Fibroblast of skin of back (primary cell): Measurements from ENCODE around the gene WAS. TPM values are rescaled to one million over a fixed set of nuclear protein-coding genes. Genes with fewer than 3 reads are reported as not detected.
A peak's percentile ranks its signal among the peaks of the same experiment; 100 is the strongest.
"Not testable (repeated sequence)": the region's sequence is repeated elsewhere in the genome, so short reads cannot be mapped to it uniquely, and the experiment has no call there.

Experiments
- DNase-seq: peaks from one replicate; pipeline ENCODE4 v3.0.0-alpha.2; 2013
- polyA plus RNA-seq, 2 experiments: library from polyadenylated mRNA; unstranded; fragments of 120-200 nt; gene quantifications; one replicate each; pipeline ENCODE4 v1.2.1, GENCODE V29; 2013; ENCODE audit not compliant: insufficient read length in 2 of 2

Gene WAS
- polyA plus RNA-seq (2013, experiment 1 of 2; ENCODE audit: insufficient read length): 0.24 TPM
- polyA plus RNA-seq (2013, experiment 2 of 2; ENCODE audit: insufficient read length): 0.63 TPM

DNA sequence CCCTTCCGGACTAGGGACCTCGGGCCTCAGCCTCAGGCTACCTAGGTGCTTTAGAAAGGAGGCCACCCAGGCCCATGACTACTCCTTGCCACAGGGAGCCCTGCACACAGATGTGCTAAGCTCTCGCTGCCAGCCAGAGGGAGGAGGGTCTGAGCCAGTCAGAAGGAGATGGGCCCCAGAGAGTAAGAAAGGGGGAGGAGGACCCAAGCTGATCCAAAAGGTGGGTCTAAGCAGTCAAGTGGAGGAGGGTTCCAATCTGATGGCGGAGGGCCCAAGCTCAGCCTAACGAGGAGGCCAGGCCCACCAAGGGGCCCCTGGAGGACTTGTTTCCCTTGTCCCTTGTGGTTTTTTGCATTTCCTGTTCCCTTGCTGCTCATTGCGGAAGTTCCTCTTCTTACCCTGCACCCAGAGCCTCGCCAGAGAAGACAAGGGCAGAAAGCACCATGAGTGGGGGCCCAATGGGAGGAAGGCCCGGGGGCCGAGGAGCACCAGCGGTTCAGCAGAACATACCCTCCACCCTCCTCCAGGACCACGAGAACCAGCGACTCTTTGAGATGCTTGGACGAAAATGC lies at the start of gene WAS:
Gene WAS, plus strand, starts transcription at position 389 of the 572 bp plus-strand sequence. Its CDS starts 55 bp downstream, at position 444.
- no peak for DNase-seq

DNA sequence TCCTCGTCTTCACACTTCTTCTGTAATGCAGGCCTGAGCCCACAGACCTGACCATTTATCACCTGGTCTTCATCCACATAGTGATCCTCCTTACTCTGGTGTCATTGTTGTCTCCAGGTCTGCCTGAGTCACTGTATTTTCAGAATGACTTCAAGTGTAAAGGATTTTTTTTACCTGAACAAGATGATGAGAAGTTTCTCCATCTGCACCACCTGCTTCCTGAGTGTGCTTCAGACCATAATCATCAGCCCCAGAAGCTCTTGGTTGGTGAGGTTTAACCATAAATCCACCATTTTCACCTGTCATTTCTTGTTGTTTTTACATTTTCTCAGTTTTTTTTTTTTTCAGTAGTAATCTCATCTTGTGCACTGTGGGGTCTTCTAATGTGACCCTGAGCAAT lies 47.3 kb upstream of the WAS start:
- no peak for DNase-seq

DNA sequence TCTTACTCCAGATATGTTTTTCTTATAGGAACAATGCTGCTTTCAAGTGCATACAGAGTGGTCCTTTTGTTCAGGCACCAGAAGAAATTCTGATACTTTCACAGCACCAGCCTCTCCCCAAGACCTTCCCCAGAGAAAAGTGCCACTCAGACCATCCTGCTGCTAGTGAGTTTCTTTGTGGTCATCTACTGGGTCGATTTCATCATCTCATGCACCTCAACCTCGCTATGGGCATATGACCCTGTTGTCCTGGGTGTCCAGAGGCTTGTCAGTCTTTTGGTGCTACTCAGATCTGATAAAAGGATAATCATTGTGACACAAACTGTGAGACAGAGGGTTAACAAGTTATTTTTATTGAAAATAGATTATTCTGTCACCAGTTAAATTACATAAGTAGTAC lies 46.8 kb upstream of the WAS start:
- DNase-seq: no peak

DNA sequence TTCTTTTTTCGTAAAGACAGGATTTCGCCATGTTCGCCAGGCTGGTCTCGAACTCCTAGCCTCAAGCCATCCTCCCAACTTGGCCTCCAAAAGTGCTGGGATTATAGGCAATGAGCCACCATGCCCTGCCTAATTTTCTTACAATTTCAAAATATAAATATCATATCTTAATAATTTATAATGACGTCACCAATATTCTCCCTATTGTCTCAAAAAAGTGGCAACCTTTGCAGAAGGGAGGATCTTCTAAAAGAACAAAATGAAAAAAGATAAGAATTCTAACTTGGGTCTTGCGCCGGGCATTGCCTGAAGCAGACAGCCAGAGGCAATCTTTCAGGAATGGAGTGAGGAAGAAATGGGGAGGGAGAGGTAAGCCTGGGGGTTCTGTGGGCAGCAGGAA lies 37.9 kb upstream of the WAS start:
- no peak for DNase-seq

DNA sequence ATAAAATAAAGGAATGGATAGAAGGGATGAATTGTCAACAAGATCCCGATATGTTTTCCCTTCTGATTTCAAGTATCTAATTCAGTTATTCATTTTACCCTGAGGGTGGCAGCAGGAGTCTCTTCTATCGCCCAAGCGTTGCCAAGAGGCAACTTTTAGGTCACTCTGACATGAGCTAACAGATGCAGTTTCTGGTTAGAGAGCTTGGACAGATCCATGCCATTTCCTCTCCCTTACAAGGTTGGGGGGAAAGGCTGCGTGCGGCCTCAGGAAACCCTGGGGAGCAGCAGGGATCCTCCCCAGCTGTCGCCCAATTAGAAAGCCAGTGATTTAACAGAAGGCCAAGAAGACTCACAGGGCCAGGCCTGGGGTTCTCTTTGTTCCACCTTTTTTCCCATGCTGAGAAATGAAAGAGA lies 35.3 kb upstream of the WAS start:
- peak; percentile 49 for DNase-seq

DNA sequence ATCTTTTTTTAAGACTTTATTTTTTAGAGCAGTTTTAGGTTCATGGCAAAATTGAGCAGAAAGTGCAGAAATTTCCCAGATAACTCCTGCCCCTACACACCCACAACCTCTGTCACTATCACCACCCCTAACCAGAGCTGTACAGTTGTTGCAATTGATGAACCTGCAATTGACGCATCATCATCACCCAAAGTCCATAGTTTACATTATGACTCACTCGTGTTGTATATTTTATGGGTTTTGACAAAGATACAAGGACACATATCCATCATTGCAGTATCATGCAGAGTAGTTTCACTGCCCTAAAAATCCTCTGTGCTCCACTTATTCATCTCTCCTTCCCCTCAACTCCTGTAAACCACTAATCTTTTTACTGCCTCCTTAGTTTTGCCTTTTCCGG lies 34.5 kb upstream of the WAS start:
- DNase-seq: no peak

DNA sequence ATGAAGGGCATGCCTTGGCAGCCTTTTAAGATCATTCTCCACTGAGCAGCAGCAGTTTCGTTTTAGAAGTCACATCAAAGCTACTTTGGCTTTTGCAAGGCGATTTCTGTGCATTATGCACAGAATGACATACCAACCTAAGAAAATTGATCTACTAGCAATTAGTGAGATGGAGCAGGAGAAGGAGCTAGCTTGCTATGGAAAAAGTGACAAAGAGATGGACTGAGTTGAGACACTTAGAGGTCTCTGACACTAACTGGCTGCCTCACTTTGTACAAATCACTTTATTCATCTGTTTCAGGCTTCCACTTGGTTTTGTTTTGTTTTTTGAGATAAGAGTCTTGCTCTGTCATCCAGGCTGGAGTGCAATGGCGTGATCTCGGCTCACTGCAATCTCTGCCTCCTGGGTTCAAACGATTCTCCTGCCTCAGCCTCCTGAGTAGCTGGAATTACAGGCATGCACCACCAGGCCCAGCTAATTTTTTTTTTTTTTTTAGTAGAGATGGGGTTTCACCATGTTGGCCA lies 31.5 kb upstream of the WAS start:
- DNase-seq: not testable (repeated sequence)

DNA sequence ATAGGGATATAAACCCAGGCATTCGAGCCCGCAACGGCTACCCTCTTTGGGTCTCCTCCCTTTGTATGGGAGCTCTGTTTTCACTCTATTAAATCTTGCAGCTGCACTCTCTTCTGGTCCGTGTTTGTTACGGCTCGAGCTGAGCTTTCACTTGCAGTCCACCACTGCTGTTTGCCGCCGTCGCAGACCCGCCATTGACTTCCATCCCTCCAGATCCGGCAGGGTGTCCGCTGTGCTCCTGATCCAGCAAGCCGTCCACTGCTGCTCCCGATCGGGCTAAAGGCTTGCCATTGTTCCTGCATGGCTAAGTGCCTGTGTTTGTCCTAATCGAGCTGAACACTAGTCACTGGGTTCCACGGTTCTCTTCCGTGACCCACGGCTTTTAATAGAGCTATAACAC lies 28.9 kb upstream of the WAS start:
- DNase-seq: not testable (repeated sequence)

DNA sequence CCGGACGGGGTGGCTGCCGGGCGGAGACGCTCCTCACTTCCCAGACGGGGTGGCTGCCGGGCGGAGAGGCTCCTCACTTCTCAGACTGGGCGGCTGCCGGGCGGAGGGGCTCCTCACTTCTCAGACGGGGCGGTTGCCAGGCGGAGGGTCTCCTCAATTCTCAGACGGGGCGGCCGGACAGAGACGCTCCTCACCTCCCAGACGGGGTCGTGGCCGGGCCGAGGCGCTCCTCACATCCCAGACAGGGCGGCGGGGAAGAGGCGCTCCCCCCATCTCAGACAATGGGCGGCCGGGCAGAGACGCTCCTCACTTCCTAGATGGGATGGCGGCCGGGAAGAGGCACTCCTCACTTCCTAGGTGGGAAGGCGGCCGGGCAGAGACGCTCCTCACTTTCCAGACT lies 23.9 kb upstream of the WAS start:
- not testable (repeated sequence) for DNase-seq

DNA sequence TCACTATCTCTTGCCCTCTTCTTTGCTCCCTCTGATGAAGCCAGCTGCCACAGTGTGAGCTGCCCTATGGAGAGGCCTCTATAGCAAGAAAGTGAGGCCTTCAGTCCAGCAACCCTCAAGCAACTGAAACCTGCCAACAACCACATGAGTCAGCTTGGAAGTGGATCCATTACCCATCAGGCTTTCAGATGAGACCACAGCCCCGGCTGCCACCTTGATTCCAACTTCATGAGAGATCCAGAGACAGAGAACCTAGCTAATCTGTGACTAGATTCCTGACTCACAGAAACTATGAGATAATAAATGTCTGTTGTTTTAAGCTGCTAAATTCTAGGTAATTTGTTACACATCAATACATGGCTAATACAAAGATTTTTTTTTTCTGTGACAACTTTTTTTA lies 20.4 kb upstream of the WAS start:
- no peak for DNase-seq

DNA sequence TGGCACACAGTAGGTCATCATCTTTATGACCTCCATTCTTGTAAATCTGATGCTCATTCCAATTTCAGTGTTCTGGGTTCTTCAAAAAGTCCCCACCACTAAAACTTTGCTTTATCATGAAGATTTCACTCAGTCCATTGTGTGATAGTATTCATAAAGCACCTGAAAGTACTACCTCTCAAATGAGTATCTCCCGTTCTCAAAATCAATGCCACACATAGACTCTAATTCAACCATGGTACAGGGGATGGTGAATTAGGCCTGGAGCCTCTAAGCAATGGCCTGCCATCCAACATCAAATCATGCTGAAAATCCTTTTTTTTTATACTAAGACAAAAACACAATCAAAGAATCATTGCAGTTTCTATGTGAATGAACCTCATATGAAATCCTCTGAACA lies 19.4 kb upstream of the WAS start:
- no peak for DNase-seq

DNA sequence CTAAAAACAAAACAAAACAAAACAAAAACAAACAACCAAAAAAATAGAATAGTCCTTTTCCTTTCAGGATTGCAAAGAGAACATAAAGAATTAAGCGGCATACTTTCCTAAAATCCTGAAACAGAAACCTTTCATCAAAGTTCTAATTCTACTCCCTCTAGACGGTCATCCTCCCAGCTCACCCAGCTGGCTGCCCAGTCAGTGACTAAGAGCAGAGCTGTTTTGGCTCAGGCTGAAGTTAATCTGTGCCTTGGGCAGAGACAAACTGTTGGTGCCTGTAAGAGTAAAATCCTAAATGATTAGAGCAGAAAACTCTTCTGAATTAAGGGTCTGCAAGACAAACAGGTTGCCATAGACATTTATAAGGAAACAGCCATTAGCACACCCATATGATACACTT lies 17.6 kb upstream of the WAS start:
- DNase-seq: no peak

DNA sequence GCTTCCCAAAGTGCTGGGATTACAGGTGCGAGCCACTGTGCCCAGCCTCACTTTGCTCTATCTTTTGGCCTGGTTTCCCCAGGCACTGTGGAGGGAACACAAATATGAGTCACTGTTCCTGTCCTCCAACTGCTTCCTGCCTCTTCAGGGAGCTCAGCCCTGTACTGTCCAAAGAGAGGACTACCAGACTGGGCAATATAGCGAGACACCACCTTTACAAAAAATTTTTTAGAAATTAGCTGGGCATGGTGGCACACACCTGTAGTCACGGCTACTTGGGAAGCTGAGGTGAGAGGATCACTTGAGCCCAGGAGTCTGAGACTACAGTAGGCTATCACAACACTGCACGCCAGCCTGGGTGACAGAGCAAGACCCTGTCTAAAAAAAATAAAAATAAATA lies 16.9 kb upstream of the WAS start:
- no peak for DNase-seq

DNA sequence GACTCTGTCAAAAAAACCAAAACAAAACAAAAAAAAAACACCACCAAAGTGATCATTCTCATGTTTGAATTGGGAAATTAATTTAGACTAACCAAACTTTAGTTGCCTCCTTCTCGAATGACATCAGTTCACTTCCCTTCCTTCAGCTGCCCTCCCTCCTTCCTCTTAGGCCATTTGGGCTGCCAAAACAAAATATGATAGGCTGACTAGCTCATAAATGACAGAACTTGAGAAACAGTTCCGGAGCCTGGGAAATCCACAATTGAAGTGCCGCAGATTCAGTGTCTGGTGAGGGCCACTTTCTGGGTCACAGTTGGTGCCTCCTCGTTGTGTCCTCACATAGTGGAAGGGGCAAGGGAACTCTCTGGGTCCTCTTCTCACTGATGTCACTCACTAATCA lies 16.1 kb upstream of the WAS start:
- DNase-seq: no peak

DNA sequence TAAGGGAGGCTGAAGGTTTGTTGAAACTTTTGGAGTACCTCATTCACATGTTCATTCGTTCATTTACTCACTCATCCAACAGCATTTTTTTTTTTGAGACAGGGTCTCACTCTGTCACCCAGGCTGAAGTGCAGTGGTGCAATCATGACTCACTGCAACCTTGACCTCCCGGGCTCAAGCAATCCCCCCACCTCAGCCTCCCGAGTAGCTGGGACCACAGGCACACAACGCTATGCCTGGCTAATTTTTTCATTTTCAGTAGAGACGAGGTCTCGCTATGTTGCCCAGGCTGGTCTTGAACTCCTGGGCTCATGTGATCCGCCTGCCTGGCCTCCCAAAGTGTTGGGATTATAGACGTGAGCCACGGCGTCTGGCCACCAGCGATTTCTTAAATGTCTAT lies 15.4 kb upstream of the WAS start:
- not testable (repeated sequence) for DNase-seq

DNA sequence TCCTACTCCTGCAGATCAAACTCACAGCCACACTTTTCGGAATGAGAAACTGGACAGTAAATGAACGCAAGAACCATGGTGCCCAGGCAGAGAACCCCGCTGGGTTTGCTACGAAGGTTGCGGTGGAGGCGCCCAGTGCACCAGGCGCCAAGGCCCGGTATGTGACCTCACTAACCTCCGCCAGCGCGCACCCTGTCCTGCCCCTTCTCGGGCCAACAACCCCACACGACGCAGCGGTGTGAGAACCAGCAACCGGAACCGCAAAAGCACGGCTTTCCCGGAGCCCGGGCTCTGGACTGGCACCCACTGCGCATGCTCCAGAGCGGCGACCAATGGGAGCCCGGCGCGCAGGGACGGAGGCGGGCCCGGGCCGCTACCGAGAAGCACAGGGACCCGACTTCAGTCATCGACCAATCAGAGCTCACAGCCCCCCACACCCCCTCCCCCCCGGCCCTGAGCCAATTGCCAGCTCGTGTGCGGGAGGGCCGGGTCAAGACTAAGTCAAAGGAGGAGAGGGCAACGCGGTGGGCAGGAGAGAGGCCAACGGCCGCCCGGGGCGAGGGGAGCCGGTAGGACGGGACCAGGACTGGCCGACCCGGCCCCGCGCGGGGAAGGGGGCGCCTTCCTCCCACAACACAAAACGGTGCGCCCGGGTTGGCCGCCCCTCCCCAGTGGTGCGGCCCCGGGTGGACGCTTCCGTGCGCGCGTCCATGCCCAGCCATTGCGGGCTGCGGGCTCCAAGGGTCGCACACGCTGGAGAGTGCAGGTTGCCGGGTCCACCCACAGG lies 7.3 kb upstream of the WAS start:
- DNase-seq: peak; percentile 86

DNA sequence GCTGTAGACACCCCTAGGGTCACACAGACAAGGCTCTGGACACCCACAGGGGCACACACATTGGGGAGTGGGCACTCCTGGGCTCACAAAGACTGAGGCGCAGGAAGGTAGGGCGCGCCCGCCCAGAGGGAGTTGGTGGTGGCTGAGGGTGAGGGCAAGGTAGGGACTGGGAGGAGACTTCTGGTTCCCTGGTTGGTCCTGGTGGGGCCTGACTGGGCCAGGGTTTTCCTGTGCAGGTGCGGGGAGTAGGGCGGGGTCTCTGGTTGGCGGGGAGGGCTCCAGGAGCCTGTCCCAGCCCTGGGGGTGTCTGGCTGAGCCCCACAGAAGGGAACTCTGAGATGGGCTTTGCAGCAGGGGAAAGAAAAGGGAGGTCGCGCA lies 6.7 kb upstream of the WAS start:
- DNase-seq: no peak

DNA sequence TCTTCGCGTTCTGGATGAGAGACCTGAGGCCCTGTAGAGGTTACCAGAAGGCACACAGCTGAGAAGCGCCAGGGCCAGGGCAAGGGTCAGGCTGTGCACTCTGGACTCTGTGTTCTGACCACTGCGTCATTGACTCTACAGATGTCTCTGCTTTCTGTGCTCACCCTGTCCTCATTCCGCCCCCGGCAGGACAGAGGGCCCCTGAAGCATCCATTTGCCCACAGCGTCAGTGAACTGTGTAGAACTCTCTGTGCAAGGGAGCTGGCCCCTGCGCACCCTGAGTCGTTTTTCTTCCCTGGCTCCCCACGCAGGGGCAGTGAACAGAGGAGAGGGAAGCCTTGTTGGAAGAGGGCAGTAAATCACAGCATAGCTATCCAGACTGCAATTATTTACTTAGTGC lies 6.1 kb upstream of the WAS start:
- DNase-seq: no peak

DNA sequence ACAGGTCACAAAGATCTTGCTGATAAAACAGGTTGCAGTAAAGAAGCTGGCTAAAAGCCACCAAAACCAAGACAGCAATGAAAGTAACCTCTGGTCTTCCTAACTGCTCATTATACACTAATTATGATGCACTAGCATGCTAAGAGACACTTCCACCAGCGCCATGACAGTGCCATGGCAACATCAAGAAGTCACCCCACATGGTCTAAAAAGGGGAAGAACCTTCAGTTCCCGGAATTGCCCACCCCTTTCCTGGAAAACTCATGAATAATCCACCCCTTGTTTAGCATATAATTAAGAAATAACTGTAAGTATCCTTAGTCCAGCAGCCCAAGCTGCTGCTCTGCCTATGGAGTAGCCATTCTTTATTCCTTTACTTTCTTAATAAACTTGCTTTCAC lies 3.1 kb upstream of the WAS start:
- DNase-seq: not testable (repeated sequence)

DNA sequence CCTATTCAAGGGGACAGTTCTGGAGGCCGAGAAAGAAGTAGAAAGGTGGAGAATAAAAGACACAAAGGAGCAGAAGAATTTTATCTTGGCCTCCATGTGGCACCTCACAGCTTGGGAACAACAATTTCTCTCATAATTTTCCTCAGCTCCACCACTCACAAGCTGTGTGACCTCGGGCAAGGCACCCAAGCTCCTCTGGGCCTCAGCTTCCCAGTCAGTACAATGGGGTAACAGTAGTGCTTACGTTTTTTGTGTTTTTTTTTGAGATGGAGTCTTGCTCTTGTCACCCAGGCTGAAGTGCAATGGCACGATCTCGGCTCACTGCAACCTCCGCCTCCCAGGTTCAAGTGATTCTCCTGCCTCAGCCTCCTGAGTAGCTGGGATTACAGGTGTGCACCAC lies 2.7 kb upstream of the WAS start:
- not testable (repeated sequence) for DNase-seq

DNA sequence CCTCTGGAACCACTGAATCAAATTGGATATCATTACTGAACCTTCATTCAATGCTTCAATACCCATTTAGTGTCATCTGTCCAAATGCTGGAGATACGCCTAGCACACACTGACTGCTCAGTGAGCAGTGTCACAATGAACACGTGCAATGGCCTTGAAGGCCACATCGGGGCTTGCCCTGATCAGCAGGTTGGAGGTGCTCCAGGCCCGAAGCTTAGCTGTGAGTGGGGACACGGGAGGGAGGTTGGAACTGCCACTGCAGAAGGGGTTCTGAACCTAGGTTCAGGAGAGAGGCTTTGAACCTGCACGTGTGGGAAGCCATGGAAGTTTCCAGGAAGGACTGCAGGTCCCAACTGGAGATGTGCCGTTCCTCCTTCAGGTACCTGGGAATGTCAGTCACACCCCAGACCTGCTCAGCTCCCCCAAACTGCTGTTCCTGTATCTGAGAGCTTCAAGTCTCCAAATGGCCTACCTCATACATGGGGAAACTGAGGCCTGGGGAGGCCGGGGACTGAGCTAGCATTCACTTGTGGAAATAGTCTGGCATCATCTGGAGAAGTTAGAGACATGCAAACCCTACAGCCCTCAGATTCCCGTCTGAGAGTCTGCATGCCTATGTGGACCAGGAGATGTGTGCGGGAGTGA lies 1.9 kb upstream of the WAS start:
- DNase-seq: no peak

DNA sequence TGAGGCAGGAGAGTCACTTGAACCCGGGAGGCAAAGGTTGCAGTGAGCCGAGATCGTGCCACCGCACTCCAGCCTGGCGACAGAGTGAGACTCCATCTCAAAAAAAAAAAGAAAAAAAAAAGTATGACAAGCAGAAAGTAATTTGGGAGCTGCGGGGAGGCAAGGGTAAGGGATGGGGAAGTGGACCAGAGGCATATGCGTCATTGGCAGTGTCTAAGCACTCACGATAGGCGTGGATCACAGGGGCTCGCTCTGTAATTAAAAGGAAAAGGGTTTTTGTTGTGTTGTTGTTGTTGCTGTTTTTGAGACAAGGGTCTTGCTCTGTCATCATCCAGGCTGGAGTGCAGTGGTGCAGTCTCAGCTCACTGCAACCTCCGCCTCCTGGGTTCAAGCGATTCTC lies 804 bp upstream of the WAS start:
- DNase-seq: not testable (repeated sequence)

DNA sequence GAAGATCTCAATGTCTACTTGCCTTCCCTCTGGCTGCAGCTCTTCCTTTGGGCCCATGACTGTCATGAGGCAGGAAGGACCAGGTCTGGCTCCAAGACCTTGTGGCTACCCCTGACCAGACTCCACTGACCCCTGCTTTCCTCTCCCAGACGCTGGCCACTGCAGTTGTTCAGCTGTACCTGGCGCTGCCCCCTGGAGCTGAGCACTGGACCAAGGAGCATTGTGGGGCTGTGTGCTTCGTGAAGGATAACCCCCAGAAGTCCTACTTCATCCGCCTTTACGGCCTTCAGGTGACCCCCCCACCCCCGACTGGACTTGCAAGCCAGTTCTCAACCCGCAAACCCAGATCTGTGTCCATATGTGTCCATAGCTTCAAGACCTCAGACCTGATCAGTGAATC lies 535 bp downstream of the WAS start:
- no peak for DNase-seq

DNA sequence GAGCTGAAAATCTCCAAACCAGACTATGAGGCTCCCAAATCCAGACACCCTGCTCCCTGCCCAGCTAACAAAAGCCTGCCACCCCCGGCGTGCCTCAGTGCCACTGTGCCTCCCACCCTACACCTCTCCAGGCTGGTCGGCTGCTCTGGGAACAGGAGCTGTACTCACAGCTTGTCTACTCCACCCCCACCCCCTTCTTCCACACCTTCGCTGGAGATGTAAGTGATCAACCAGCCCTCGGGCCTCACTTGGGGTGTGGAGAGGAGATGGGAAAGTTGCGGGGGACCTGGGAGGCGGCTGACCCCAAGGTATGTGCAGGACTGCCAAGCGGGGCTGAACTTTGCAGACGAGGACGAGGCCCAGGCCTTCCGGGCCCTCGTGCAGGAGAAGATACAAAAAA lies 1.8 kb downstream of the WAS start:
- DNase-seq: no peak
